B cell (primary cell): Measurements from ENCODE around the gene PPP1R12B. TPM values are rescaled to one million over a fixed set of nuclear protein-coding genes. Genes with fewer than 3 reads are reported as not detected.

Source experiments
- ATAC-seq: fragments of 200-7000 bp; cut with Tn5 transposase; one replicate; pipeline ENCODE4 v1.10.0; 2021; ENCODE audit warnings: low read depth, mild to moderate bottlenecking, moderate number of reproducible peaks, moderate library complexity
- CTCF ChIA-PET: fragments of 350-600 bp; sonication (Branson Sonifier 250); formaldehyde crosslinking; loops from one replicate; lab custom pipeline; 2021; ENCODE audit warnings: antibody characterized with exemption, inconsistent platforms; lab: Charles Lee
- POLR2A ChIA-PET: fragments of 350-600 bp; sonication (Branson Sonifier 250); formaldehyde crosslinking; loops from one replicate; lab custom pipeline; 2021; ENCODE audit warnings: antibody characterized with exemption; lab: Charles Lee
- DNase-seq: peaks from one replicate; pipeline ENCODE4 v3.0.0; 2013
- H2AFZ ChIP-seq: 2 replicates; pipeline ENCODE4 v1.6.1; 2012; ENCODE audit warnings: mild to moderate bottlenecking, low read depth, low read length; ENCODE audit not compliant: insufficient read depth, poor library complexity, severe bottlenecking
- H3K27ac ChIP-seq, 2 donors: 1 replicate in 1 of 2; 2 replicates in 1 of 2; pipeline ENCODE4 v1.5.1; 2012 to 2013; ENCODE audit warnings: low read length in 2 of 2, mild to moderate bottlenecking in 2 of 2, moderate library complexity in 1 of 2
- H3K27me3 ChIP-seq, 4 experiments: fragments of 200-600 bp in 1 of 4; sonication (generic) in 1 of 4; replicated peaks in 1 of 4; 1 replicate in 2 of 4; 2 replicates in 2 of 4; pipeline versions ENCODE4 v1.6.1 to v1.7.0; 2013 to 2016; ENCODE audit warnings: low read length in 3 of 4, mild to moderate bottlenecking in 2 of 4, mixed read lengths in 1 of 4, moderate library complexity in 1 of 4; ENCODE audit not compliant: insufficient read depth in 4 of 4, control insufficient read depth in 3 of 4; ENCODE audit errors: control extremely low read depth in 1 of 4
- H3K36me3 ChIP-seq, 2 experiments: replicated peaks in 1 of 2; 1 replicate in 1 of 2; 2 replicates in 1 of 2; pipeline versions ENCODE4 v1.6.1 to v1.7.1; 2013; ENCODE audit warnings: low read length in 1 of 2; ENCODE audit not compliant: insufficient read depth in 2 of 2, control insufficient read depth in 1 of 2; ENCODE audit errors: control extremely low read depth in 1 of 2, extremely low read depth in 1 of 2
- H3K4me1 ChIP-seq, 2 donors: fragments of 200-600 bp in 1 of 2; sonication (generic) in 1 of 2; 1 replicate in 1 of 2; 2 replicates in 1 of 2; pipeline versions ENCODE4 v1.5.1 to v1.6.1; 2013 to 2017; ENCODE audit warnings: low read length in 2 of 2; ENCODE audit not compliant: control insufficient read depth in 2 of 2, insufficient read depth in 2 of 2
- H3K4me2 ChIP-seq: replicated peaks from 2 replicates; pipeline ENCODE3; 2012; ENCODE audit warnings: mild to moderate bottlenecking, low read depth, low read length; ENCODE audit not compliant: poor library complexity, severe bottlenecking
- H3K4me3 ChIP-seq, 5 experiments: fragments of 200-600 bp in 1 of 5; sonication (generic) in 1 of 5; 1 replicate in 3 of 5; 2 replicates in 2 of 5; pipeline versions ENCODE4 v1.5.1 to v1.7.0; 2011 to 2016; ENCODE audit warnings: low read length in 4 of 5, mild to moderate bottlenecking in 4 of 5, low read depth in 2 of 5, control low read depth in 1 of 5, moderate library complexity in 1 of 5; ENCODE audit not compliant: insufficient read depth in 1 of 5; ENCODE audit errors: control extremely low read depth in 1 of 5, extremely low read depth in 1 of 5
- H3K79me2 ChIP-seq: fragments of 200-600 bp; sonication (generic); one replicate; pipeline ENCODE4 v1.6.0; 2016; ENCODE audit warnings: low read length; ENCODE audit not compliant: control insufficient read depth, insufficient read depth
- H3K9ac ChIP-seq: fragments of 200-600 bp; sonication (generic); 2 replicates; pipeline ENCODE4 v1.6.1; 2017; ENCODE audit warnings: mild to moderate bottlenecking, low read length, moderate library complexity
- H3K9me3 ChIP-seq, 3 donors: one replicate each; pipeline versions ENCODE4 v1.6.1 to v1.7.1; 2013; ENCODE audit warnings: low read length in 2 of 3; ENCODE audit not compliant: control insufficient read depth in 2 of 3, insufficient read depth in 1 of 3; ENCODE audit errors: control extremely low read depth in 1 of 3
- H4K20me1 ChIP-seq: 2 replicates; pipeline ENCODE4 v1.6.0; 2012; ENCODE audit warnings: mild to moderate bottlenecking, low read length; ENCODE audit not compliant: insufficient read depth, control insufficient read depth, poor library complexity, severe bottlenecking
- H3K27ac Mint-ChIP-seq: one replicate; pipeline ENCODE4 v1.8.0; 2021; ENCODE audit warnings: mixed read lengths
- H3K27me3 Mint-ChIP-seq: one replicate; pipeline ENCODE4 v1.8.0; 2021; ENCODE audit warnings: mixed read lengths
- H3K4me1 Mint-ChIP-seq: one replicate; pipeline ENCODE4 v1.8.0; 2021; ENCODE audit warnings: mixed read lengths
- H3K4me3 Mint-ChIP-seq: one replicate; pipeline ENCODE4 v1.8.0; 2021; ENCODE audit warnings: mixed read lengths
- H3K9me3 Mint-ChIP-seq: one replicate; pipeline ENCODE4 v1.8.0; 2022; ENCODE audit warnings: mixed read lengths; ENCODE audit not compliant: insufficient read depth
- EZH2 ChIP-seq: IDR thresholded peaks from 2 replicates; pipeline ENCODE4 v1.6.1; 2012; ENCODE audit warnings: borderline replicate concordance, low read depth, mild to moderate bottlenecking, moderate library complexity, low read length; ENCODE audit not compliant: insufficient read depth, poor library complexity, severe bottlenecking
- WGBS: methylation state at CpG from one replicate; pipeline ENCODE4 v1.1.5; 2013; ENCODE audit warnings: missing lambda C conversion rate; ENCODE audit not compliant: insufficient coverage; 5-methylcytosine and 5-hydroxymethylcytosine counted together
- intact Hi-C: fragments of 100-400 bp; cut with micrococcal nuclease; formaldehyde crosslinking; loops from one replicate; pipeline ENCODE4 v1.10.0; 2022
- polyA plus RNA-seq: library from polyadenylated mRNA; depleted of rRNA; stranded (reverse); fragments of >200 nt; gene quantifications from 2 replicates; pipeline ENCODE4 v1.2.3, GENCODE V29; 2012
- small RNA-seq: library from RNA; depleted of rRNA; stranded (forward); fragments of <200 nt; gene quantifications from one replicate; pipeline ENCODE3, GENCODE V24; 2012; ENCODE audit warnings: low replicate concordance, low read depth; ENCODE audit not compliant: insufficient read length
- total RNA-seq, 2 donors: library from RNA; stranded (reverse); fragments of 120-200 nt in 1 of 2; gene quantifications; 1 replicate in 1 of 2; 2 replicates in 1 of 2; pipeline versions ENCODE4 v1.2.3 to v1.2.4, GENCODE V29; 2013 to 2022
- TF ChIP-seq, protein P1 (sequence below): fragments of 200-600 bp; IDR thresholded peaks from one replicate; pipeline ENCODE4 v1.8.0; 2022; ENCODE audit warnings: antibody characterized with exemption, mild to moderate bottlenecking

Gene PPP1R12B
- total and polyA plus RNA-seq, 2 donors (not counting 1 experiment from before 2014, with no cell fraction given), result 7.1 to 49.6 TPM

DNA sequence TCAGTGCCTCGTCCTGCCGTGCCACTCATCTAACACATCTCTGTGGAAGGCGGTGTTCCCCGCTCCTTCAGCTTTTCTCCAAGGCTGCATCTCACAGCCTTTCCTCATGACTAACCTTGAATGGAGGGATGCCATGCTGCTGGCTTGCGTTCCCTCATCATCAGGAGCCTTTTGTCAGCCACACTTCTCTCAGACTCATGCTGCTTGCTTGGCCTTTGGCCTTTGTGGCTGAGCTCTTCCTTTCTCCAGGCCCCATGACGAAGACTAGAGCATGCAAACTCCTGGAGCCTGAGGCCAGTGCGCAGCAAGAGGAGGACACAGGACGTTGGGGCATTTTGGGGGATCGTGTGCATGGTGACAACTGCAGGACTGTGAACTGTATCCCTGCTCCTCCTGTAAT is 291.0 kb downstream of the PPP1R12B start:
- peaks cover 68% of the 10 kb centered on the region for H3K27me3 Mint-ChIP-seq
- Histone ChIP-seq H2AFZ (no peak overlapping the region), H3K36me3 (no peaks in the 10 kb centered on the region), H3K79me2 (no peaks in the 10 kb centered on the region), H3K27ac (no peak overlapping the region), H3K4me2 (no peak overlapping the region), H3K9me3 (peaks cover 0 to 20% (median 0%) of the 10 kb centered on the region in 3 donors), H3K27me3 (peaks cover 0 to 70% (median 31%) of the 10 kb centered on the region in 4 experiments), H3K4me3 (no peak overlapping the region), H4K20me1 (peaks cover 7% of the 10 kb centered on the region), H3K4me1 (peaks cover 26 to 27% of the 10 kb centered on the region in 2 donors), H3K9ac (no peak overlapping the region)
- H3K27ac Mint-ChIP-seq, result no peak overlapping the region
- ChIA-PET POLR2A (no interaction called here), CTCF (no interaction called here)
- DNase-seq, result no peak
- TF ChIP-seq EZH2, result no peak
- TF ChIP-seq, protein P1, sequence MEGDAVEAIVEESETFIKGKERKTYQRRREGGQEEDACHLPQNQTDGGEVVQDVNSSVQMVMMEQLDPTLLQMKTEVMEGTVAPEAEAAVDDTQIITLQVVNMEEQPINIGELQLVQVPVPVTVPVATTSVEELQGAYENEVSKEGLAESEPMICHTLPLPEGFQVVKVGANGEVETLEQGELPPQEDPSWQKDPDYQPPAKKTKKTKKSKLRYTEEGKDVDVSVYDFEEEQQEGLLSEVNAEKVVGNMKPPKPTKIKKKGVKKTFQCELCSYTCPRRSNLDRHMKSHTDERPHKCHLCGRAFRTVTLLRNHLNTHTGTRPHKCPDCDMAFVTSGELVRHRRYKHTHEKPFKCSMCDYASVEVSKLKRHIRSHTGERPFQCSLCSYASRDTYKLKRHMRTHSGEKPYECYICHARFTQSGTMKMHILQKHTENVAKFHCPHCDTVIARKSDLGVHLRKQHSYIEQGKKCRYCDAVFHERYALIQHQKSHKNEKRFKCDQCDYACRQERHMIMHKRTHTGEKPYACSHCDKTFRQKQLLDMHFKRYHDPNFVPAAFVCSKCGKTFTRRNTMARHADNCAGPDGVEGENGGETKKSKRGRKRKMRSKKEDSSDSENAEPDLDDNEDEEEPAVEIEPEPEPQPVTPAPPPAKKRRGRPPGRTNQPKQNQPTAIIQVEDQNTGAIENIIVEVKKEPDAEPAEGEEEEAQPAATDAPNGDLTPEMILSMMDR, result no peak
- no peaks in the 10 kb centered on the region for H3K9me3 Mint-ChIP-seq
- 87% methylated on average over 9 of the region's 9 CpGs for WGBS
- no peak overlapping the region for H3K4me3 Mint-ChIP-seq
- ATAC-seq, result no peak
- peaks cover 23% of the 10 kb centered on the region for H3K4me1 Mint-ChIP-seq
- intact Hi-C loops, result no loop called here

- ChIA-PET POLR2A (interaction anchor here (0.6 kb wide), 1 partner anchor 287 kb away, joined by 6 read pairs; no protein-coding TSS in a partner anchor), CTCF (interaction anchor here (1.0 kb wide), 1 partner anchor 70 kb away, joined by 3 read pairs; no protein-coding TSS in a partner anchor)
- WGBS, result 23% methylated on average over 19 of the region's 20 CpGs
- H4K20me1 ChIP-seq, result peaks cover 7% of the 10 kb centered on the region
- no peak overlapping the region for H3K27ac ChIP-seq
- intact Hi-C loops, result no loop called here
- no peak for ATAC-seq
- peak overlapping the region in 4 of 5 experiments; percentile 11 to 38 (median 35) for H3K4me3 ChIP-seq
- H3K36me3 ChIP-seq, result no peaks in the 10 kb centered on the region
- H3K9me3 ChIP-seq, result peaks cover 0 to 26% (median 0%) of the 10 kb centered on the region in 3 donors
- H3K9ac ChIP-seq, result peak overlapping the region; percentile 57
- H3K27ac Mint-ChIP-seq, result no peak overlapping the region
- H3K27me3 ChIP-seq, result peaks cover 0 to 82% (median 39%) of the 10 kb centered on the region in 4 experiments
- TF ChIP-seq EZH2, result no peak
- TF ChIP-seq, protein P1, result no peak
- peak overlapping the region; percentile 78 for H3K4me2 ChIP-seq
- no peak for DNase-seq
- H3K9me3 Mint-ChIP-seq, result no peaks in the 10 kb centered on the region
- H2AFZ ChIP-seq, result no peak overlapping the region
- H3K4me1 ChIP-seq, result peaks cover 27 to 30% of the 10 kb centered on the region in 2 donors
- H3K4me3 Mint-ChIP-seq, result peak overlapping the region; percentile 86
- no peaks in the 10 kb centered on the region for H3K79me2 ChIP-seq
- peaks cover 26% of the 10 kb centered on the region for H3K4me1 Mint-ChIP-seq
- H3K27me3 Mint-ChIP-seq, result peaks cover 71% of the 10 kb centered on the region
Measured at GRCh38 chr1:202642212-202642611, 293.7 kb downstream of the PPP1R12B start.

Small RNA genes lying within 50 kb of the gene (small RNA-seq; reads per million reads assigned to genes)
- gene AC099336.2, result not detected
- gene RF00156, result not detected
- gene RNU6-89P, result not detected

Other genes with a start within 250 kb of the PPP1R12B start
- gene GPR37L1, start 225.8 kb upstream of the PPP1R12B start, total RNA-seq, result not detected in 2 replicates
- not detected in 2 replicates for gene GPR37L1, start 225.8 kb upstream of the PPP1R12B start, polyA plus RNA-seq
- 66.8 and 70.7 TPM in 2 replicates for gene ARL8A, start 204.0 kb upstream of the PPP1R12B start, total RNA-seq
- gene ARL8A, start 204.0 kb upstream of the PPP1R12B start, polyA plus RNA-seq, result 67.6 and 72.6 TPM in 2 replicates
- 16.0 and 16.5 TPM in 2 replicates for gene PTPN7, start 188.1 kb upstream of the PPP1R12B start, total RNA-seq
- gene PTPN7, start 188.1 kb upstream of the PPP1R12B start, polyA plus RNA-seq, result 37.5 and 53.0 TPM in 2 replicates
- gene LGR6, start 154.9 kb upstream of the PPP1R12B start, total RNA-seq, result not detected in 2 replicates
- 0.25 and 0.28 TPM in 2 replicates for gene LGR6, start 154.9 kb upstream of the PPP1R12B start, polyA plus RNA-seq
- 2.2 and 2.8 TPM in 2 replicates for gene UBE2T, start 6.8 kb upstream of the PPP1R12B start, total RNA-seq
- 6.5 and 10.0 TPM in 2 replicates for gene UBE2T, start 6.8 kb upstream of the PPP1R12B start, polyA plus RNA-seq